T-helper 2 cell (primary cell): ENCODE data around the gene ERBB2.
"Not testable (repeated sequence)": the region's sequence is repeated elsewhere in the genome, so short reads cannot be mapped to it uniquely, and the experiment has no call there.

Source experiments
- DNase-seq, 5 experiments: peaks; one replicate each; pipeline versions ENCODE4 v3.0.0 to v3.0.0-alpha.2; 2012 to 2022

Gene ERBB2

DNA sequence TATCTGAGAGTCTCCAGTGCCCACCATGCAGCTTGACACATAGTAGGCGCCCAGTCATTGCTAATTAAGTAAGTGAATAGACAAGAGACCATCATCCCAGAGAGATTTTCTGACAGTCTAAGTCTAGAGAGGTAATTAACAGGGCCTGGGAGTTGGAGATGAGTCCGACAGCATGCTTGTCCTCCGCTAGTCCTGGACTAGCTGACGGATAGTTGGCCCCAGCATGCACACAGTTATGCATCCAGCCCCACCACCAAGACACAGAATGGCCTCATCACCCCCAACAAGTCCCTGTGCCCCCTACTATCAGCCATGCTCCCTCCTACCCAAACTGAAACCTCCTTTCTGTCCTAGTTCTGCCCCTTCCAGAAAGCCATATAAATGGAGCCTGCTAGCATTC lies 47.9 kb downstream of the ERBB2 start:
- no peak for DNase-seq

- DNase-seq = not testable (repeated sequence)
Measured at GRCh38 chr17:39748444-39749034, 48.7 kb downstream of the ERBB2 start.

- DNase-seq = no peak
Measured at GRCh38 chr17:39750131-39751015, 50.5 kb downstream of the ERBB2 start.

DNA sequence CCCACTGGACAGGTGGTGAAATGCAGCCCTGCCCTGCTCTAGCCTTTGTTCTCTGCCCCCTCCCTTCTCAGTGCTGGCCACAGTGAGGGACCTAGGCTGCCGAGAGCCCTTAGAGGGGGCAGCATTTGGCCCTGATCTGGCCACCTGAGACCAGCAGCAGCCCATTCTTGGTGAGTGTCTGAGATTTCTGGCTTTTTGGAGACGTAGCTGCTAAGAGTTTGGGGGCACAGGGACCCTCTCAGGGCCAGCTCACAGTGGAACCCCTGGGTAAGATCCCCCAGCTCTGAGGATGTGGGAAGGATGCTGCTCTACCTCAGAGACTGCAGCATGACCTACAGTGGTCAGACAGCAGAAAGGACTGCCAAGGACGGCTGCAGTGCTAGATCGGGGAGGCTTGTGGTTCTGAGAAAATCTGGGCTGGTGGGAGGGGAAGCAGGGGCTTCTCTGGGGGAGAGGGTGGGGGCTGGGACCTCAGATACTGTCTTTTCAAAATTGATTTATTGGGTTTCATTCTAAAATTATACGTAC lies 51.2 kb downstream of the ERBB2 start:
- no peak for DNase-seq

DNA sequence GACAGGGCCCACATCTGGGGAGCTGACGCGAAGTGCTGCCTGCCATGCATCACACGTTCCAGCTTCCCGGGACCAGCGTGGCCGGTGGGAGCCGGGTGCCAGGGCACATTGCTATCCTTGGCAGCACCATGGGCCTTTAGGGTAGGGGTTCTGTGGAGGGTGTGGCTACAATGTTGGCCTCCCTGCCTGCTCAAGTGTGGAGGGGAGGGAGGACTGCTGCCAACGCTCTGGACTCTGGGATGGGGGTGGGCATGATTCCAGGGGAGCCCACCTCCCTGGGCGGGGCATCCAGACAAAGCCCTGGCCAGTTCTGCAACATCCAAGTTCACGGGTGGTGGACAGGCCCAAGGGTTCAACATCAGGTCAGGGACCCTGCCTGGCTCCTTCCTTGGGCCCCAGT lies 51.8 kb downstream of the ERBB2 start:
- no peak for DNase-seq

DNA sequence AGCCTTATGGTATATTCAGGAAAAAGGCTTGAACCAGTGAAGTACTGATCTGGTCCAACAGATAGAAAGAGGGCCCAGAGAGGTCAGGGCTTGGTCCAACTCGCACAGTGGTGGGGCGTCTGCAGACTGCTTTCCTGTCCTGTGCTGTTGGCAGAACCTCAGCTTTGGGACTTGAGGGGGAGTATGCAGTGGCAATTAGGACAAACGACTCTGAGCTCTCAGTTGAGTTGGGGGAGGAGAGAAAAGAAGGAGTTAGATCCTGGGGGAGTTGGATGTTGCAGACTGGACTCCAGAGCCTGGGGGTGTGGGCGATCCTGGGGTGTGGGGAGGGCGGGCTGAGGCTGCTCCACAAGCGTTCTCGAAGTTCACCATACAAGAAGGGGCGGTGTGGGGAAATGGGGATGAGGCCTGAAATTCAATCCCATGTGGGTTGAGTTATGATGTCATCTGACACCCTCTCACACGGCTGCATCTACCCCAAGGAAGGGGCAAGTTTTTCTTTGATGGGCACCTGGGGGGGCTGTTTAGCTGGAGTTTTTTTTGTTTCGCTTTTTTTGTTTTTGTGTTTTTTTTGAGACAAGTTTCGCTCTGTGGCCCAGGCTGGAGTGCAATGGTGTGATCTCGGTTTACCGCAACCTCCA lies 52.5 kb downstream of the ERBB2 start:
- DNase-seq = no peak

DNA sequence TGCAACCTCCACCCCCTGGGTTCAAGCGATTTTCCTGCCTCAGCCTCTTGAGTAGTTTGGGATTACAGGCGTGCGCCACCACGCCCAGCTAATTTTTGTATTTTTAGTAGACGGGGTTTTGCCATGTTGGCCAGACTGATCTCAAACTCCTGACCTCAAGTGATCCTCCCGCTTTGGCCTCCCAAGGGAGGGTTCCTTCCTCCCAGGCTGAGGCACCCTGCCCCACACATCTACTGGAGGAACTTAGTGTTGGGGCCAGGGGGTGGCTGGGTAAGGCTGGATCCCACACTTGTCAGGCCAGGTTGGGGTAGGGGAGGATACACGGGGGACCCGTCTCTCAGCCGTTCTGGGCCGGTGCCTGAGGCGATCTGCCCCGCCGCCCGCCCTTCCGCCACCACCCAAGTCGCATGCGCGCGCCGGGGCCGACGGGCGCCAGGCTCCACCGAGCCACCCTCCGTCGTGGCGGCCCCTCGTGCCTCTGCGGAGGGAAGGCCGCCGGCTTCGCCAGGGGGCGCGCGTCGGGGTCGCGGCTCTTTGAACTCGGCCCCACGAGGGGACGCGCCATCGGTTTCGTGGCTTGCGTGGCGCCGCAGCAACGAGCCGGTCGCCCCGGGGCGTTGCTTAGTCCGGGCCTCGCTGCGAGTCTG lies 53.8 kb downstream of the ERBB2 start:
- DNase-seq = peak in 3 of 5 experiments; percentile 47 to 71 (median 67)

DNA sequence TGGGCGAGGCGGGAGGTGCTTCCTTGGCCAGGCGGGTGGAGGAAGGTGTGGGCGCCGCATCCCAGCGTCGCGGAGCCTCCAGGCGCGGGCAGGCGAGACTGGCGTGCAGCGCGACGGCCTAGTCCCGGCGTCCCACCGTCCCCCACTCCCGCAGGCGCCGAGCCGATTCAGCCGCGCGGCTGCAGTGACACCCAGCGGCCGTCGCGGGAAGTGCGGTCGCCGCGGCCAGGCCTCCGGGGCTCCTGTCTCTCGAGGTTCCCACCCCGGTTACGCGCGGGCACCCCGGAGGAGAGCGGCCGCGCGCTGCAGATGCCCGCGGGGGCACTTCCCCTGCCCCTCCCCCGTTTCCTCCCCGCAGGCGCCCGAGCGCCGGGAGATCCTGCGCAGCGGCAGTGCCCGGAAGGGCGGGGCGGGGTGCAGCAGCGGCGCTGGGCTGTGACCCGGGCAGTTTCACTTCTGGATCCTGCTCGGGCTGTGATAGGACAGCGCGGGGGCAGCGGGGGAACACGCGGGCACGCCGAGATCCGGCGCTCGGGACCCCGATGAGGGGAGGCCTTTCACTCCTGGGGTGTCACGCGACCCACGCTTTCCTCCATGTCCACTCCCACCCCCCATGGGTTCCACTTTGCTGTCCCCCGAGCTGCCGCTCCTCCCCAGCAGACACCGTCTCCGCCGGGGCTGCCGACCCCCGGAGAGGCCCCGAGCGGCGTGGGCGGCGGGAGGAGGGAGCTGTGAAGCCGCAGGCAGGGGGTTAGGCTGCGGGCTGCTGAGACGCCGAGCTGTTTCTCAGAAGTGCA lies 54.5 kb downstream of the ERBB2 start:
- peak; percentile 90 to 100 (median 96) for DNase-seq

- DNase-seq = no peak
Measured at GRCh38 chr17:39754958-39755553, 55.2 kb downstream of the ERBB2 start.

DNA sequence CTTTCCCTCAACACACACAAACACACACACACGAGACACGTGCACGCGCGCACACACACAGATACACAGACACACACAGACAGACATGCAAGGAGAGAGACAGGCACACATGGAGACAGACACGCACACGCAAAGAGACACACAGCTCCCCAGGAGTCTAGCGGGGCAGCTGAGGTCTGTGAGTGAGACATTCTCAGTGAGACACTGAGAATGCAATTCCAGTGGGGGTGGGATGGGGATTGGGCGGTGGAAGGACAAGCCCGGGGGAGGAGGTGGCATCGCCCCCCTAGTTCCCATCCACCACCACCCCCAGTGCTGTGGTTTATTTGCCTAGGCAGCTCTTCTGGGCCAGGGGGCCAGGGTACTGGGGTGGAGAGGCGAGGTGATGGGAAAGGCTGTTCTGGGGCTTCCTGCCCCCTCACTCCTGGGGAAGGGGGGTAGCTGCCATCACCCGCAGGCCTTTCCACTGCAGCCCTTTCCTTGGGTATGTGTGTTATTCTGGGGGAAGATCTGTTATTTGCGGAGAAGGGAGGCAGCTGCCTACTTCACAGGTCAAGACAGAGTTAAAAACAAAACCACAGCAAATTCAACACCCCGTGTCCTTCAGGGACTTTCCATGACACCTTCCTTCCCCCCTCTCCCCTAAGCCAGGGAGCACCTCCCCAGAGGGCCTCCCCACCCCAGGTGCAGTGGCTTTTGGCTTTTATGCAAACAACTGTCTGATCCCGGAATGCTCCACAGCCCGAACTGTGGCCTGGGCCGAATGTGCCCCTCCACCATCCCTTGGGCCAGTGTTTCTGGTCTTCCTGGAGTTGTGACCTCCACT lies 55.9 kb downstream of the ERBB2 start:
- peak in 3 of 5 experiments; percentile 25 to 74 (median 57) for DNase-seq

- DNase-seq = no peak
Measured at GRCh38 chr17:39756380-39757079, 56.7 kb downstream of the ERBB2 start.

DNA sequence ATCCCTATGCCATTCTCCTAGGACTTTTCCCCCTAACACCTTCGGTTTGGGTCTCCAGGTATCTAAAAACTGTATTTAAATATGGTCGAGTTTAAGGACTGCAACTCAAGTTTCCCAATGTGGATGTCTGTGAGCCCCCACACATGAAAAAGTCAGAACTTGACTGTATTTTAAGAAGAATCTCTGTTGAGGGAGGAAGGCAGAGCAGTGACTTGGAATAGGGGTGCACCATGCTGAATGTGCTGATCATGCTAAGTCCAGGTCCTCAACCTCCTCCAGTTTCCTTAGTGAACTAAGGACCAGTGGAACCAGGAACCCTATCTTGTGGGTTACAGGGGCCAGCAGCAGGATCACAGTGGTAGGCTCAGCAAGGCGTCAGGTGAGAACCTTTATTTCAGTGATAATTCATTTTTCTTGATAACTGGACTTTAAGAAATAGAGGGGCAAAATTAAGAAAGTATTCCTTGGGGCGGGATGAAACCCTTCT lies 57.4 kb downstream of the ERBB2 start:
- DNase-seq = no peak

DNA sequence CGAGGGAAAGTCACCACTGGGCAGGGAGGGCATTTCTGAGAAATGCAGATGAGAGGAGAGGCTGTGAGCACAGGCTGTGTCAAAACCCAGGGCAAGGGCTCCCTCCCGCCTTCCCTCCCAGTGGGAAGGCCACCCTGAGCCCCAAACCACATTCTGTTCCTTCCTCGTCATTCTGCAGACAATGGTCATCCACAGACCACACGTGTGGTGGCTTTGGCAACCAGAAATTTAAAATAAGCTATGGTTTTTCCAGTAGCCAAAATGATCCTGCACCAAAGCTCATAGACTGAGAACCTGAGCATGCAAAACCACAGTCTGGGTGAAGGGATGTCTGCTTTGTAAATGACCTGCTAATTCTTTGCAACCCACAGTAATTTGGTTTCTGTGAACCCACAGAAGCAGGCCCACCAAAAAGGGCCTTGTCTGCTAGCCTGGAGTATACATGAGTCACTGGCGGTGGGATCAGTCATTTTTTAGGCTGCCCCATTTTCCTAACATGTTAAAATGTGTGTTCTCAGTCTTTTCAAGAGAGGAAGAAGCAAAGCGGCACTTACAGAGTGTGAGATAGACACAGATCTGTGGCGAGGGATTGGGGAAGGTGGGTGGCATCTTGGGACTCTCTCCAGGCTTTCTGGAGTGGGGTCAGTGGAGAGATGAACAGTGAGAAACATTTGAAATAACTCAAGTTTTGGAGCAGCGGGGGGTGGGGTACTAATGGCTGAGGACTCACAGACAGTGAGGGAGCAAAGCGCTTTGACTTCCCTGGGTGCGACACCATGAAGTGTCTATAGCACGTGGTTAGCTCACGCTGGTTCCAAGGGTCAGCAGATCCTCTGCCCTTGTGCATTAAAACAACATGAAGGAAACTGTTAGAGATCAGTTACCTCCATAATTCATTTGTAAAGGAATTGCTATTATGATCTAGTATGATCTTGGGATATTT lies 58.3 kb downstream of the ERBB2 start:
- peak in 2 of 5 experiments; percentile 71 to 85 for DNase-seq

DNA sequence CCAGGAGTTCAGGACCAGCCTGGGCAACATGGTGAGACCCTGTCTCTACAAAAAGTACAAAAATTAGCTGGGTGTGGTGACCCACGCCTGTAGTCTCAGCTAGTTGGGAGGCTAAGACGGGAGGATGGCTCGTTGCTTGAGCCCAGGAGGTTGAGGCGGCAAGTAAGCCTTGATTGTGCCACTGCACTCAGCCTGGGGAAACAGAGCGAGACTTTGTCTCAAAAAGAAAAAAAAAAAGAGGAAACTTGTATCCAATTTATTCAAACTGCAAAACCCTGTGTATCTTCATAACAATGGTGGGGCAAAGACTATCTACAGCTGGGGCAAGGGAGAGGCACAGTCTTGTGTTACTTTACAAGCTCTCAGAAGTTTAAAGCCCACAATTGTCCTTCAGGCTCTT lies 59.3 kb downstream of the ERBB2 start:
- DNase-seq = no peak

DNA sequence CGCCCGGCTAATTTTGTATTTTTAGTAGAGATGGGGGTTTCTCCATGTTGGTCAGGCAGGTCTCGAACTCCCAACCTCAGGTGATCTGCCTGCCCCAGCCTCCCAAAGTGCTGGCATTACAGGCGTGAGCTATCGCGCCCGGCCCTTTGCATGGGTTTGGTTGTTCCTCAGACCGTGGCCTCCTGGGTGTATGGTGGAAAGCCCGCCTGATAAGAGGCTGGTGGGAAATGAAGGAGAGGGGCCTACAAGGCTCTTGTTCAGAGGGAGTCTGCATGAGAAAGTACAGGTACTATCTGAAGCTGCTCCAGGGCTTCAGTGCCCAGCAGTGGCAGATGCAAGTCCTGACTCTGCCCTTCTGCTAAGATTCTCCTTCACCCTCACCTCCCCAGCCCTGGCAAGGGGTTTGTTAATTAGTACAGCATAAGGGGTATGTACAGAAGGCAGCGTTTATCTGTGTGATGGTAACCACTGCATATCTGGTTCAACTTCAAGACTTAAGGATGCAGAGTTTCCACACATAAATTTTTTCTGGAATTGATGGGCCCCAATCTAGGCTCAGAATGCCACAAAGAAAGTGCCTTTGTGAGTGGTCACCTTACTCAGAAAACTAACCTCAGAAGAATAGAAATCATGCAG lies 62.1 kb downstream of the ERBB2 start:
- DNase-seq = no peak

GRCh38 chr17:39763051-39763820 lies 63.4 kb downstream of the ERBB2 start:
- no peak for DNase-seq

GRCh38 chr17:39764171-39764570 lies 64.3 kb downstream of the ERBB2 start:
- not testable (repeated sequence) for DNase-seq
